Measurements from ENCODE around the gene SLC22A4. TPM values are rescaled to one million over a fixed set of nuclear protein-coding genes. Genes with fewer than 3 reads are reported as not detected.

The SLC22A4 gene
- total RNA-seq, 4 donors from 2014 or later = 0.25 to 1.1 (median 0.61) TPM

- H3K36me3 ChIP-seq = peaks cover 0 to 18% of the 10 kb centered on the region in 2 donors
- no peaks in the 10 kb centered on the region for H3K4me1 ChIP-seq
- TF ChIP-seq POLR2A (IDR thresholded peaks at IDR 0.05) = no peak
- TF ChIP-seq EP300 (IDR thresholded peaks at IDR 0.05) = no peak
- no peak for TF ChIP-seq POLR2AphosphoS5 (IDR thresholded peaks at IDR 0.05)
- TF ChIP-seq, protein P1, sequence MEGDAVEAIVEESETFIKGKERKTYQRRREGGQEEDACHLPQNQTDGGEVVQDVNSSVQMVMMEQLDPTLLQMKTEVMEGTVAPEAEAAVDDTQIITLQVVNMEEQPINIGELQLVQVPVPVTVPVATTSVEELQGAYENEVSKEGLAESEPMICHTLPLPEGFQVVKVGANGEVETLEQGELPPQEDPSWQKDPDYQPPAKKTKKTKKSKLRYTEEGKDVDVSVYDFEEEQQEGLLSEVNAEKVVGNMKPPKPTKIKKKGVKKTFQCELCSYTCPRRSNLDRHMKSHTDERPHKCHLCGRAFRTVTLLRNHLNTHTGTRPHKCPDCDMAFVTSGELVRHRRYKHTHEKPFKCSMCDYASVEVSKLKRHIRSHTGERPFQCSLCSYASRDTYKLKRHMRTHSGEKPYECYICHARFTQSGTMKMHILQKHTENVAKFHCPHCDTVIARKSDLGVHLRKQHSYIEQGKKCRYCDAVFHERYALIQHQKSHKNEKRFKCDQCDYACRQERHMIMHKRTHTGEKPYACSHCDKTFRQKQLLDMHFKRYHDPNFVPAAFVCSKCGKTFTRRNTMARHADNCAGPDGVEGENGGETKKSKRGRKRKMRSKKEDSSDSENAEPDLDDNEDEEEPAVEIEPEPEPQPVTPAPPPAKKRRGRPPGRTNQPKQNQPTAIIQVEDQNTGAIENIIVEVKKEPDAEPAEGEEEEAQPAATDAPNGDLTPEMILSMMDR (IDR thresholded peaks at IDR 0.05) = no peak
- no peak for ATAC-seq
- H3K27me3 ChIP-seq = no peaks in the 10 kb centered on the region
- no peak overlapping the region for H3K27ac ChIP-seq
- no peak overlapping the region for H3K4me3 ChIP-seq
- 73 to 95% methylated on average over 3 to 4 of the region's 5 CpGs for WGBS, 2 donors (ENCODE audit: low coverage in 1 of 2)
- H3K9me3 ChIP-seq = no peaks in the 10 kb centered on the region
Observed at GRCh38 chr5:132323202-132323601, 29.0 kb downstream of the SLC22A4 start.

GRCh38 chr5:132325691-132326090 lies 31.5 kb downstream of the SLC22A4 start:
- no peak for TF ChIP-seq EP300 (IDR thresholded peaks at IDR 0.05)
- TF ChIP-seq POLR2AphosphoS5 (IDR thresholded peaks at IDR 0.05) = no peak
- TF ChIP-seq POLR2A (IDR thresholded peaks at IDR 0.05) = no peak
- TF ChIP-seq, protein P1 (IDR thresholded peaks at IDR 0.05) = no peak
- no peaks in the 10 kb centered on the region for H3K27me3 ChIP-seq
- peaks cover 0 to 37% of the 10 kb centered on the region in 2 donors for H3K36me3 ChIP-seq
- no peak for ATAC-seq
- H3K4me3 ChIP-seq = no peak overlapping the region
- H3K9me3 ChIP-seq = no peaks in the 10 kb centered on the region
- no peak overlapping the region for H3K27ac ChIP-seq
- 80 to 85% methylated on average over 3 to 4 of the region's 4 CpGs for WGBS, 2 donors (ENCODE audit: low coverage in 1 of 2)
- H3K4me1 ChIP-seq = no peaks in the 10 kb centered on the region

- H3K4me1 ChIP-seq = no peaks in the 10 kb centered on the region
- peaks cover 0 to 45% of the 10 kb centered on the region in 2 donors for H3K36me3 ChIP-seq
- H3K4me3 ChIP-seq = no peak overlapping the region
- H3K9me3 ChIP-seq = no peaks in the 10 kb centered on the region
- H3K27me3 ChIP-seq = no peaks in the 10 kb centered on the region
- no peak overlapping the region for H3K27ac ChIP-seq
- 63 to 72% methylated on average over 2 of the region's 2 CpGs for WGBS, 2 donors (ENCODE audit: low coverage in 1 of 2)
- TF ChIP-seq POLR2A (IDR thresholded peaks at IDR 0.05) = no peak
- no peak for ATAC-seq
Observed at GRCh38 chr5:132327252-132327955, 33.2 kb downstream of the SLC22A4 start.

DNA sequence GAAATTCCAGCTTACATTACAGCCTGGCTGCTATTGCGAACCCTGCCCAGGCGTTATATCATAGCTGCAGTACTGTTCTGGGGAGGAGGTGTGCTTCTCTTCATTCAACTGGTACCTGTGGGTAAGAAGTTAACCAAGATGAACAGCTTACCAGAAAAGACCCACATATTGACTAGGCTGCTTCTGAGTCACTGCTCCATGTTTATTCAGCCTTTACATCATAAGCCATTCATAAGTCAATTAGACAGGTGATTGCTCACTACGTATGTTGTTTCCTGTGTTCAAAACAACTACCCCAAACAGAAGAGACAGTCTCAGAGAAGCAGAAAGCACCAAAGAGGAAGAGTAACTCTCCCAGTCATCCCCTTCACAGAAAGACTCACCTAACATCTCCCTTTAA lies 40.6 kb downstream of the SLC22A4 start:
- WGBS, 2 donors (ENCODE audit: low coverage in 1 of 2) = 53 to 81% methylated on average over 2 of the region's 3 CpGs
- H3K27ac ChIP-seq = no peak overlapping the region
- no peak overlapping the region for H3K4me3 ChIP-seq
- H3K9me3 ChIP-seq = no peaks in the 10 kb centered on the region
- no peaks in the 10 kb centered on the region for H3K27me3 ChIP-seq
- H3K36me3 ChIP-seq = peaks cover 0 to 65% of the 10 kb centered on the region in 2 donors
- ATAC-seq = no peak
- no peaks in the 10 kb centered on the region for H3K4me1 ChIP-seq
- TF ChIP-seq, protein P1 (IDR thresholded peaks at IDR 0.05) = no peak
- TF ChIP-seq POLR2A (IDR thresholded peaks at IDR 0.05) (no peak), POLR2AphosphoS5 (IDR thresholded peaks at IDR 0.05) (no peak), EP300 (IDR thresholded peaks at IDR 0.05) (no peak)

DNA sequence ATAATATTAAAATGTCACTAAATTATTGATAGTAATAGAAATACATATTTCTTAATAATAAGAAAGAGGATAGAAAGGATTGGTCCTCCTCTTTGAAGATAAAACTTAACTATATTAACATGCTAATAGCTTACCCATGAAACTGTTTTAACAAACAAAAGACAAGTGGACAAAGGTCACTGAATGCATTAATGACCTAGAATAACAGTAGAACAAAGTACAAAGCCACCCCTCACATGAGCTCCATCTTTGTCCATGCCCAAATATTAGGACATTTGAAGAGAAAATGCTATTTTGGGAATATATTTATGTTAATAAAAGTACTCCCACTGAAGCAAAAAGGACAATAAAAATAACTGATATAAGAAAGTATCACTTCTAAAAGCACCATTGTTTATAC lies 41.2 kb downstream of the SLC22A4 start:
- no peaks in the 10 kb centered on the region for H3K27me3 ChIP-seq
- no peak for ATAC-seq
- no peaks in the 10 kb centered on the region for H3K4me1 ChIP-seq
- no peak overlapping the region for H3K4me3 ChIP-seq
- H3K27ac ChIP-seq = no peak overlapping the region
- no peaks in the 10 kb centered on the region for H3K9me3 ChIP-seq
- H3K36me3 ChIP-seq = peaks cover 0 to 59% of the 10 kb centered on the region in 2 donors
- no peak for TF ChIP-seq EP300 (IDR thresholded peaks at IDR 0.05)
- TF ChIP-seq, protein P1 (IDR thresholded peaks at IDR 0.05) = no peak
- no peak for TF ChIP-seq POLR2AphosphoS5 (IDR thresholded peaks at IDR 0.05)
- no peak for TF ChIP-seq POLR2A (IDR thresholded peaks at IDR 0.05)
